NCI-H2029 treated with DMSO at 0.1 percent for 48 hours (cell line): Measurements from ENCODE around the gene MAJIN.
"Not testable (repeated sequence)": the region's sequence is repeated elsewhere in the genome, so short reads cannot be mapped to it uniquely, and the experiment has no call there.

Source experiments
- DNase-seq: peaks from one replicate; lab custom pipeline; 2025; lab: John Stamatoyannopoulos, UW

The MAJIN gene

GRCh38 chr11:64990222-64990923 lies 18.5 kb upstream of the MAJIN start:
- DNase-seq, result no peak

- DNase-seq, result no peak
Observed at GRCh38 chr11:64989416-64989815, 17.5 kb upstream of the MAJIN start.

GRCh38 chr11:64987998-64988854 lies 16.3 kb upstream of the MAJIN start:
- no peak for DNase-seq

GRCh38 chr11:64983339-64983738 lies 11.4 kb upstream of the MAJIN start:
- not testable (repeated sequence) for DNase-seq

- no peak for DNase-seq
Observed at GRCh38 chr11:64976651-64977050, 4.7 kb upstream of the MAJIN start.

- no peak for DNase-seq
Observed at GRCh38 chr11:64974124-64974523, 2.2 kb upstream of the MAJIN start.

- DNase-seq, result no peak
Observed at GRCh38 chr11:64970731-64971151, 1.2 kb downstream of the MAJIN start.

- DNase-seq, result no peak
Observed at GRCh38 chr11:64969209-64969608, 2.7 kb downstream of the MAJIN start.

GRCh38 chr11:64967375-64967774 lies 4.5 kb downstream of the MAJIN start:
- DNase-seq, result no peak

- no peak for DNase-seq
Observed at GRCh38 chr11:64963072-64963631, 8.8 kb downstream of the MAJIN start.

GRCh38 chr11:64960719-64961118 lies 11.2 kb downstream of the MAJIN start:
- DNase-seq, result no peak

- no peak for DNase-seq
Observed at GRCh38 chr11:64959498-64959897, 12.4 kb downstream of the MAJIN start.

GRCh38 chr11:64954201-64954600 lies 17.7 kb downstream of the MAJIN start:
- DNase-seq, result no peak

- no peak for DNase-seq
Observed at GRCh38 chr11:64951529-64951928, 20.4 kb downstream of the MAJIN start.

GRCh38 chr11:64947208-64947814 lies 24.6 kb downstream of the MAJIN start:
- no peak for DNase-seq

GRCh38 chr11:64936539-64936938 lies 35.4 kb downstream of the MAJIN start:
- no peak for DNase-seq

GRCh38 chr11:64935359-64936081 lies 36.4 kb downstream of the MAJIN start, which contains the start of gene GPHA2:
TSS of gene GPHA2 (minus strand) at chr11:64935893. CDS start at chr11:64935460, 433 bp downstream.
- no peak for DNase-seq

GRCh38 chr11:64934682-64935358 lies 37.1 kb downstream of the MAJIN start:
- no peak for DNase-seq

- no peak for DNase-seq
Observed at GRCh38 chr11:64933935-64934681, 37.8 kb downstream of the MAJIN start.

GRCh38 chr11:64933213-64933934 lies 38.5 kb downstream of the MAJIN start:
- DNase-seq, result no peak
